Liver (tissue), 3 donors: Measurements from ENCODE around the gene PLCL1.

Source experiments
- CTCF ChIP-seq: fragments of 150-350 bp; IDR thresholded peaks from 2 replicates; pipeline ENCODE4 v1.5.1; 2017; ENCODE audit warnings: improper control_type of control experiment, low read depth, low read length; ENCODE audit not compliant: missing input control
- MAX ChIP-seq: IDR thresholded peaks from 2 replicates; pipeline ENCODE4 v1.6.1; 2016; ENCODE audit warnings: antibody characterized with exemption
- RAD21 ChIP-seq, 2 donors: IDR thresholded peaks; 2 replicates each; pipeline ENCODE4 v1.6.1; 2016; ENCODE audit warnings: antibody characterized with exemption in 2 of 2, mild to moderate bottlenecking in 2 of 2
- REST ChIP-seq: IDR thresholded peaks from 2 replicates; pipeline ENCODE4 v1.6.1; 2016; ENCODE audit warnings: antibody characterized with exemption, mild to moderate bottlenecking
- SP1 ChIP-seq: IDR thresholded peaks from 2 replicates; pipeline ENCODE4 v1.6.1; 2018; ENCODE audit warnings: antibody characterized with exemption, mild to moderate bottlenecking
- YY1 ChIP-seq: IDR thresholded peaks from 2 replicates; pipeline ENCODE4 v1.6.1; 2016; ENCODE audit warnings: antibody characterized with exemption, mild to moderate bottlenecking
- ZBTB33 ChIP-seq: IDR thresholded peaks from 2 replicates; pipeline ENCODE4 v1.6.1; 2016; ENCODE audit warnings: antibody characterized with exemption
- donor health status: healthy.
- donor health status: healthy.

- no peak for TF ChIP-seq CTCF
- no peak for TF ChIP-seq SP1
- no peak for TF ChIP-seq MAX
- TF ChIP-seq ZBTB33: no peak
- TF ChIP-seq REST: no peak
- TF ChIP-seq YY1: no peak
- no peak for TF ChIP-seq RAD21 (IDR thresholded peaks at IDR 0.05)
These were observed 276.7 kb downstream of the PLCL1 start for GRCh38 chr2:198080879-198081765.
